ENCODE results near the gene ZFY. TPM values are rescaled to one million over a fixed set of nuclear protein-coding genes. Genes with fewer than 3 reads are reported as not detected.

Gene ZFY
- total and polyA plus RNA-seq, 7 experiments from 2014 or later = 20.2 to 34.5 (median 22.6) TPM; not detected in 2

- Histone ChIP-seq H3K4me3 (ENCODE audit: low read length) (no peak overlapping the region), H3K27me3 (ENCODE audit: control insufficient read depth in 2 of 2, insufficient read depth in 2 of 2, low read length in 2 of 2) (no peaks in the 10 kb centered on the region), H3K36me3 (ENCODE audit: control insufficient read depth in 2 of 3, insufficient read depth in 3 of 3, low read length in 3 of 3) (no peaks in the 10 kb centered on the region), H3K4me1 (ENCODE audit: control insufficient read depth in 2 of 2, insufficient read depth in 2 of 2, low read length in 2 of 2) (no peaks in the 10 kb centered on the region), H3K27ac (ENCODE audit: low read depth, low read length) (no peak overlapping the region), H3K9me3 (ENCODE audit: control insufficient read depth in 2 of 3, low read length in 3 of 3) (no peaks in the 10 kb centered on the region)
- POLR2A ChIA-PET = no interaction called here
- intact Hi-C loops (cut with micrococcal nuclease) = no loop called here
- no peak for DNase-seq
- Mint-ChIP-seq H3K4me1 (peaks cover 0 to 51% (median 7%) of the 10 kb centered on the region in 7 donors), H3K36me3 (peaks cover 0 to 14% (median 0%) of the 10 kb centered on the region in 5 donors), H3K27ac (peak overlapping the region in 2 of 9 donors; percentile 14 to 74), H3K27me3 (no peaks in the 10 kb centered on the region), H3K4me3 (no peak overlapping the region), H3K9me3 (peaks cover 0 to 7% (median 0%) of the 10 kb centered on the region in 11 donors)
- CTCF ChIA-PET = no interaction called here
- no peak for ATAC-seq
Measured at GRCh38 chrY:3025357-3025756, 90.2 kb downstream of the ZFY start.

Other genes with a start within 250 kb of the ZFY start
- not detected for gene SRY, start 147.7 kb upstream of the ZFY start, total RNA-seq
- not detected for gene SRY, start 147.7 kb upstream of the ZFY start, polyA plus RNA-seq
- 100 to 1,000 TPM; 292 to 467 (median 452) TPM for gene RPS4Y1, start 93.8 kb upstream of the ZFY start, total RNA-seq
- gene RPS4Y1, start 93.8 kb upstream of the ZFY start, polyA plus RNA-seq = not detected